ENCODE measurements around the gene ZNF683.

The ZNF683 gene

GRCh38 chr1:26358411-26359384 lies 13.9 kb downstream of the ZNF683 start:
- H3K4me3 ChIP-seq (ENCODE audit: low read length), result no peak overlapping the region
- TF ChIP-seq, protein P1, sequence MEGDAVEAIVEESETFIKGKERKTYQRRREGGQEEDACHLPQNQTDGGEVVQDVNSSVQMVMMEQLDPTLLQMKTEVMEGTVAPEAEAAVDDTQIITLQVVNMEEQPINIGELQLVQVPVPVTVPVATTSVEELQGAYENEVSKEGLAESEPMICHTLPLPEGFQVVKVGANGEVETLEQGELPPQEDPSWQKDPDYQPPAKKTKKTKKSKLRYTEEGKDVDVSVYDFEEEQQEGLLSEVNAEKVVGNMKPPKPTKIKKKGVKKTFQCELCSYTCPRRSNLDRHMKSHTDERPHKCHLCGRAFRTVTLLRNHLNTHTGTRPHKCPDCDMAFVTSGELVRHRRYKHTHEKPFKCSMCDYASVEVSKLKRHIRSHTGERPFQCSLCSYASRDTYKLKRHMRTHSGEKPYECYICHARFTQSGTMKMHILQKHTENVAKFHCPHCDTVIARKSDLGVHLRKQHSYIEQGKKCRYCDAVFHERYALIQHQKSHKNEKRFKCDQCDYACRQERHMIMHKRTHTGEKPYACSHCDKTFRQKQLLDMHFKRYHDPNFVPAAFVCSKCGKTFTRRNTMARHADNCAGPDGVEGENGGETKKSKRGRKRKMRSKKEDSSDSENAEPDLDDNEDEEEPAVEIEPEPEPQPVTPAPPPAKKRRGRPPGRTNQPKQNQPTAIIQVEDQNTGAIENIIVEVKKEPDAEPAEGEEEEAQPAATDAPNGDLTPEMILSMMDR (IDR thresholded peaks at IDR 0.05; ENCODE audit: insufficient read depth, low read depth, low read length, missing control alignments), result no peak
- peak; percentile 98 for DNase-seq (ENCODE audit: low read depth)

DNA sequence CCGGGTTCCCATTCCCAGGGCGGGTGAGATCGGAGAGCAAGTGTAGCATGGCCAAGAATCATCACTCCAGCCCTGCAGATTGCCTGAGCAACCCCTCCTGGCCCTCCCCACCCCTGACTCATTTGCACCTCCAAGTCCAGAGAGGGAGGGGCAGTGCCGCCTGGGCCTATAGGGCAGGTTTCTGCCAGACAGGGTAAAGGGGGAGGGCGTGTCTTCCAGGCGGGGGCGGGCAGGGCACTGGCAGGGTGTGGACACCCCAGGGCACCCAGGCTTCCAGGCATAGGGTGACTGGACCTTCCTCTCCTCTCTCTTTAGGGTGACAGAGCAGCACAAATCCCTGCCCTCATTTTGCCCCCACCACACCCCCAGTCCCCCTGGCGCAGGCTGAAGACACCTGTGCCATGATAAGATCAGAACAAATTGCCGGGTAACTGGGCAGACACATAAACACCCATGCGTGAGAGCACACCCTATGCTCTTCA lies 15.4 kb downstream of the ZNF683 start:
- no peak overlapping the region for H3K4me3 ChIP-seq (ENCODE audit: low read length)
- DNase-seq (ENCODE audit: low read depth), result peak; percentile 93
- TF ChIP-seq, protein P1 (IDR thresholded peaks at IDR 0.05; ENCODE audit: insufficient read depth, low read depth, low read length, missing control alignments), result no peak

- DNase-seq (ENCODE audit: low read depth), result peak; percentile 24
- H3K4me3 ChIP-seq (ENCODE audit: low read length), result no peak overlapping the region
- TF ChIP-seq, protein P1 (IDR thresholded peaks at IDR 0.05; ENCODE audit: insufficient read depth, low read depth, low read length, missing control alignments), result no peak
Observed at GRCh38 chr1:26356106-26356505, 16.4 kb downstream of the ZNF683 start.

DNA sequence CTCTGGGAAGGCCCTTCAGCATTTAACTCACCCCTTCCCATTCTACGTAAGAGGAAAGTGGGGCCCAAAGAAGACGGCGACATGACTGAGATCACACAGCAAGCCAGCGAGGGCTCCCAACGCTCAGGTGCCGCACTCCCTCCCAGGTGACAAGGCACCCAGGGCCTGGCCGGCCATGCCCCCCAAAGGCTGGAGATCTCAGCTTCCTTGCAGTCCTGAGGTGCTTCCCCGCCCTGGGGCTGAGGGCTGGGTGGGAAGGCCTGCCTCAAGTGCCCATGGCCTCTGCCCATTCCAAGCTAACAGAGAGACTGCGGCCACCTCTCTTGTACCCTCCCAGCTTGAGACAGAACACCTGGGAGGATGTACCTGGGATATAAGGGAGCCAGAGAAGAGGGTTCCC lies 17.6 kb downstream of the ZNF683 start:
- TF ChIP-seq, protein P1 (IDR thresholded peaks at IDR 0.05; ENCODE audit: insufficient read depth, low read depth, low read length, missing control alignments), result no peak
- no peak overlapping the region for H3K4me3 ChIP-seq (ENCODE audit: low read length)
- no peak for DNase-seq (ENCODE audit: low read depth)

DNA sequence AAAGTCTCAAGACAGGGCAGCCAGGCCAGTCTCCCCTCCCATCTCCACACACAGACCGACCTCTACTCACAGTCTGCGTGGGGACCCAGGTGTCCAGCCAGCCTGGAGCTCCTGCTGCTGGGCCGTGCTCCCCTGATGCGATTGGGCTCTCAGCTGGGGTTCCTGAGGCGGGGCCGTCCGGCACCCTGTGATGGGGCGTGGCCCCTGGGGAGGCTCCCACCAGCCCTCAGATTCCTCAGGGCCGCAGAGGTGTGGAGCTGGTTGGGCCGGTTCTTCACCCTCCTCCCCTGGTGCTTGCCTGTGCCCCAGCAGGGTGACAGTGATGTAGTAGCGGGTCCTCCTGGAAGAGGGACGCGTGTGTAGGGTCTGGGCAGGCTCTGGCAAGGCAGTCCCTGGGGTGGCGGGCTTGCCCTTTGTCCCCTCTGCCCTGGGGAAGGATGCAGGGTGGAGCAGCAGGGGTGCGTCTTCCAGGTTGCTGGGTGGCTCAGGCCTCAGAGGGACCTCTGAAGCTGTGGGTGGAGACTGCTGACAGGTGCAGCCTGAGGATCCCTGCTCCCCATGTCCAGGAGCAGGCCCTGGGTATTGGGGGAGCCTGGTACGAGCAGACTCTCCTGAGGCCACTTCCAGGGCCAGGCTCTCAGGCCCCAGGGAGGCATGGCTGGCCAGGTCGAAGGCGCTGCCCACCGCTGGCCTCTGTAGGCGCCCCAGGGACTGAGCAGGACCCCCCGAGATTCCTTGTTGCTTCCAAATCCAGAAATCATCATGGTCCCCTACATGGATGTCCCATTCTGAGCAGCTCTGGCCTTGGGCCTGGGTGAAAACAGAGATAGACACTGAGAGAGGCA lies 18.4 kb downstream of the ZNF683 start, which contains the start of gene CRYBG2:
CRYBG2 (minus strand) TSS at position 155 of the 845 bp plus-strand sequence. CDS start 7,473 bp downstream, outside the sequence.
- H3K4me3 ChIP-seq (ENCODE audit: low read length), result peak within 1 kb of the TSS; percentile 75
- peak; percentile 93 for DNase-seq (ENCODE audit: low read depth)
- TF ChIP-seq, protein P1 (IDR thresholded peaks at IDR 0.05; ENCODE audit: insufficient read depth, low read depth, low read length, missing control alignments), result no peak

DNA sequence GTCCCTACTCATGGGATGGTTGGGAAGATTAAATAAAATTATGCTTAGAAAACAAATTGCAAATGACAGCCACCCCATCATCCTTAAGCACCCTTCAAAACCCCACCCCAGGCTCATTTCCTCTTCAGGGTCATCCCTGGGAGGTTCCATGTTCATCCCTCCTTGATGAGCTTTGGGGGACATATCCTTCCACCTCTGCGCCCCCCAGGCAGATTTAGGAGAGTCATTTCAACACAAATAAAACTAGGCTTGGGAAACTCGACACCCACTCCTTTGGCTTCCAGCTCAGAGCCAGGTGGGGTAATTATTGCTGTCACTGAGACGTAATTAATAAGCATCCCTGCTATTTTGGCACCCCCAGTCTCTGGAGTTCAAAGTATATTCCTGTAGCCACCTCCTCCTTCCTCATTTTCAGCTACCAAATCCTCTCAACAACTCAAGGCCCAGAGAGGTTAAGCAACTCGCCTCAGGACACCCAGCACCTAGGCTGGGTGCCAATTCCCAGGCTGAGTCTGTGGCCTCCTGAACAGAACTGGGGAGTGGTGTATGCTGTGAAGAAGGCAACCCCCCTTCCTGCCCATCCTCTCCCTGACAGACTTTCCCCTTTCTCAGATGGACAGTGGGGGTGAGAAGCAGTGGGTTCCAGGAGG lies 19.2 kb downstream of the ZNF683 start:
- TF ChIP-seq, protein P1 (IDR thresholded peaks at IDR 0.05; ENCODE audit: insufficient read depth, low read depth, low read length, missing control alignments), result no peak
- peak overlapping the region; percentile 75 for H3K4me3 ChIP-seq (ENCODE audit: low read length)

More for the DNA sequence above, 19.2 kb downstream of the ZNF683 start:
- peak; percentile 60 for DNase-seq (ENCODE audit: low read depth)
